ENCODE results near the gene UCK2.

DNA sequence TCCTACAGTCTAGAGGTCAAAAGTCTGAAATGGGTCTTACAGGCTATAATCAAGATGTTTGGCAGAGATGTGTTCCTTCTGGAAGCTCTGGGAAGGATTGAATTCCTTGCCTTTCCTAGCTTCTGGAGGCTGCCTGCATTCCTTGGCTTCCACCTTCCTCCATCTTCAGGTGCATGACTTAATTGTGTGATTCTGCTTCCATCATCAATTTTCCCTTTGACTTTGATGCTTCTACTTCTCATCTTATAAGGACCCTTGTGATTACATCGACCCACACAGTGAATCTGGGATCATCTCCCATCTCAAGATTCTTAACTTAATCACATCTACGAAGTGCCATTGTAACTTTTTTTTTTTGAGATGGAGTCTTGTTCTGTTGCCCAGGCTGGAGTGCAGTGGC lies 111.4 kb downstream of the UCK2 start:
- TF ChIP-seq CTCF (IDR thresholded peaks at IDR 0.05; ENCODE audit: low read length) (no peak), EZH2 (optimal IDR thresholded peaks at IDR 0.05; ENCODE audit: low read depth, low read length) (no peak), EZH2phosphoT487 (IDR thresholded peaks at IDR 0.05; ENCODE audit: low read length) (no peak)

All from MM.1S (cell line).